Gastrocnemius medialis (tissue), 4 donors: ENCODE measurements around the gene AKAP6.

ENCODE experiments used
- POLR2A ChIP-seq, 2 donors: fragments of 450-650 bp; IDR thresholded peaks; one replicate each; pipeline ENCODE4 v1.6.1; 2017; ENCODE audit warnings: antibody characterized with exemption in 2 of 2, mild to moderate bottlenecking in 2 of 2, moderate library complexity in 2 of 2
- TF ChIP-seq, protein P1 (sequence below), 5 experiments: fragments of 450-650 bp in 3 of 5; fragments of 200-600 bp in 2 of 5; sonication (generic) in 2 of 5; IDR thresholded peaks in 4 of 5; conservative IDR thresholded peaks in 1 of 5; 1 replicate in 4 of 5; 2 replicates in 1 of 5; pipeline ENCODE4 v1.5.1; 2016 to 2019; ENCODE audit warnings: antibody characterized with exemption in 5 of 5, mild to moderate bottlenecking in 3 of 5, moderate library complexity in 3 of 5

DNA sequence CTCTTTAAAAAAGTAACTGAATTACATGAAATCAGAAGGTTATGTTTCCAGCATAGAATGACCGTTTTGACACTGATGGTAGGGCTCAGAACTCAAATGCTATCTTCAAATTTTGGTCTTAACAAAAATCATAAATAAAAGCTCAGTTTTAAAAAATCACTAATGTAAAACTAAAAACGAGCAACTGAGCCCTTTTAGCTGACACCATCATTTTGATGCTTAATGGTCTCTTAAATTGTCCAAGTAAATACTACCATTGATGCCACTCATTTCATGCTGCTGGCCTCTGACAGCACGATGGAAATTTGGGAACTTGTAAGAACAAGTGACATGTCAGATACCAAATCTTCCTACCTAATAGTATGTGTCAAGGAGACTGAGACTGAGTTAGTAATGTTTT lies 205.0 kb downstream of the AKAP6 start:
- TF ChIP-seq, protein P1, sequence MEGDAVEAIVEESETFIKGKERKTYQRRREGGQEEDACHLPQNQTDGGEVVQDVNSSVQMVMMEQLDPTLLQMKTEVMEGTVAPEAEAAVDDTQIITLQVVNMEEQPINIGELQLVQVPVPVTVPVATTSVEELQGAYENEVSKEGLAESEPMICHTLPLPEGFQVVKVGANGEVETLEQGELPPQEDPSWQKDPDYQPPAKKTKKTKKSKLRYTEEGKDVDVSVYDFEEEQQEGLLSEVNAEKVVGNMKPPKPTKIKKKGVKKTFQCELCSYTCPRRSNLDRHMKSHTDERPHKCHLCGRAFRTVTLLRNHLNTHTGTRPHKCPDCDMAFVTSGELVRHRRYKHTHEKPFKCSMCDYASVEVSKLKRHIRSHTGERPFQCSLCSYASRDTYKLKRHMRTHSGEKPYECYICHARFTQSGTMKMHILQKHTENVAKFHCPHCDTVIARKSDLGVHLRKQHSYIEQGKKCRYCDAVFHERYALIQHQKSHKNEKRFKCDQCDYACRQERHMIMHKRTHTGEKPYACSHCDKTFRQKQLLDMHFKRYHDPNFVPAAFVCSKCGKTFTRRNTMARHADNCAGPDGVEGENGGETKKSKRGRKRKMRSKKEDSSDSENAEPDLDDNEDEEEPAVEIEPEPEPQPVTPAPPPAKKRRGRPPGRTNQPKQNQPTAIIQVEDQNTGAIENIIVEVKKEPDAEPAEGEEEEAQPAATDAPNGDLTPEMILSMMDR (IDR thresholded peaks at IDR 0.05 in 4 of 5, conservative IDR thresholded peaks at IDR 0.05 in 1 of 5) = no peak
- TF ChIP-seq POLR2A (IDR thresholded peaks at IDR 0.05) = no peak
